Measurements from ENCODE around the gene SNU13. TPM values are rescaled to one million over a fixed set of nuclear protein-coding genes. Genes with fewer than 3 reads are reported as not detected.

Gene SNU13
- total RNA-seq, 2 donors from 2014 or later = 150 to 161 TPM

DNA sequence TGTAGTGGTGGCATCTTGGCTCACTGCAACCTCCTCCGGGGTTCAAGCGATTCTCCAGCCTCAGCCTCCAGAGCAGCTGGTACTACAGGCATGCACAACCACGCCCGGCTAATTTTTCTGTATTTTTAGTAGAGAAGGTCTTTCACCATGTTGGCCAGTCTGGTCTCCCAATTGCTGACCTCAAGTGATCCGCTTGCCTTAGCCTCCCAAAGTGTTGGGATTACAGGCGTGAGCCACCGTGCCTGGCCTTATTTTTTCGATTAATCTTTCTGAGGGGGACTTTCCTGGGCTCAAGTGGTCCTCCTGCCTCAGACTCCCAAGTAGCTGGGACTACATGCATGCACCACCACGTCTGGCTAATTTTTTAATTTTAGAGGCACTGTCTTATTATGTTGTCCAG is 5.6 kb downstream of the SNU13 start:
- no peaks in the 10 kb centered on the region for H3K9me3 ChIP-seq
- intact Hi-C loops (cut with DNase I) = no loop called here
- H3K4me1 ChIP-seq (replicated peaks) = no peaks in the 10 kb centered on the region
- WGBS = 88% methylated on average over 9 of the region's 9 CpGs
- H3K36me3 ChIP-seq = no peaks in the 10 kb centered on the region
- peak overlapping the region; percentile 89 to 92 for H3K27ac ChIP-seq
- TF ChIP-seq POLR2A (IDR thresholded peaks at IDR 0.05) (no peak), POLR2AphosphoS5 (IDR thresholded peaks at IDR 0.05) (no peak), CTCF (IDR thresholded peaks at IDR 0.05) (no peak)
- DNase-seq (ENCODE audit: low spot score) = no peak
- H3K4me3 ChIP-seq = no peak overlapping the region
- H3K27me3 ChIP-seq (replicated peaks; ENCODE audit: insufficient read depth) = no peaks in the 10 kb centered on the region

GRCh38 chr22:41682033-41682807 is 6.4 kb downstream of the SNU13 start:
- peak overlapping the region; percentile 47 to 48 for H3K4me3 ChIP-seq
- no peaks in the 10 kb centered on the region for H3K9me3 ChIP-seq
- peak overlapping the region; percentile 89 to 92 for H3K27ac ChIP-seq
- peak; percentile 72 for DNase-seq (ENCODE audit: low spot score)
- no peaks in the 10 kb centered on the region for H3K4me1 ChIP-seq (replicated peaks)
- no peaks in the 10 kb centered on the region for H3K27me3 ChIP-seq (replicated peaks; ENCODE audit: insufficient read depth)
- TF ChIP-seq POLR2AphosphoS5 (IDR thresholded peaks at IDR 0.05) (peak; percentile 97), POLR2A (IDR thresholded peaks at IDR 0.05) (peak; percentile 73), CTCF (IDR thresholded peaks at IDR 0.05) (no peak)
- WGBS = 59% methylated on average over 50 of the region's 50 CpGs
- intact Hi-C loops (cut with DNase I) = no loop called here
- H3K36me3 ChIP-seq = no peaks in the 10 kb centered on the region

DNA sequence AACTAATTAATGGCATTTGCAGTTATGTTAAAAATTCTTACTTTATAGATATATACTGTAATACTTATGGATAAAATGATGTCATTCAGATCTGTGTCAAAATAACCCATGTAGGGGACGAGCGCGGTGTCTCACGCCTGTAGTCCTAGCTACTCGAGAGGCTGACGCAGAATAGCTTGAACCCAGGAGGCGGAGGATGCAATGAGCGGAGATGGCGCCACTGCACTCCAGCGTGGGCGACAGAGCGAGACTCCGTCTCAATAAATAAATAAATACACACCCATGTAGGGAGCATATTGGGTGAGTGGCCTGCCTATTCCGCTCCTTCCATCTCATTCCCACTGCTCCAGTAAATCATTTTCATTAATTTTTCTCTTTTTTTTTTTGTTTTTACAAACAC is 7.1 kb downstream of the SNU13 start:
- no peaks in the 10 kb centered on the region for H3K27me3 ChIP-seq (replicated peaks; ENCODE audit: insufficient read depth)
- H3K36me3 ChIP-seq = no peaks in the 10 kb centered on the region
- H3K9me3 ChIP-seq = no peaks in the 10 kb centered on the region
- DNase-seq (ENCODE audit: low spot score) = no peak
- H3K4me1 ChIP-seq (replicated peaks) = no peaks in the 10 kb centered on the region
- H3K4me3 ChIP-seq = peak overlapping the region; percentile 47 to 48
- TF ChIP-seq CTCF (IDR thresholded peaks at IDR 0.05) (no peak), POLR2AphosphoS5 (IDR thresholded peaks at IDR 0.05) (no peak), POLR2A (IDR thresholded peaks at IDR 0.05) (no peak)
- intact Hi-C loops (cut with DNase I) = no loop called here
- H3K27ac ChIP-seq = peak overlapping the region; percentile 89 to 92
- 52% methylated on average over 14 of the region's 14 CpGs for WGBS

DNA sequence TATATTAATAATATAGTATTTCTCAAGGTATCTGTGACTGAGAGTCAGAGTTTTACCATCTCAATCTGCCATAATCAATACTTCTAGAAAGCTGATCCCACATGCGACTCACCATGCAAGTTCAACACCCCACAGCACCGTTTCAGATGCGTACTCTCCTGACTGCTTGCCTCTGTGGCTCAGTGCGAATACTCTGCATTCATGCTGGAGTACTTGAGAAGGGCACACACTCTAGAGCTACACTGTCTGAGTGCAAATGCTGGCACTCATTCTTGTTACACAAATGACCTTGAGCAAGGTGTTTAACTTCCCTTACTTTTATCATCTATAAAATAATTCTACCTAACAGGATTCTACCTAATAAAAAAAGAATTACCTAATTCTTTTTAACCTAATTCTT is 12.5 kb downstream of the SNU13 start:
- no peak for DNase-seq (ENCODE audit: low spot score)
- Histone ChIP-seq H3K4me3 (no peak overlapping the region), H3K36me3 (no peaks in the 10 kb centered on the region), H3K9me3 (no peaks in the 10 kb centered on the region), H3K27ac (no peak overlapping the region), H3K4me1 (replicated peaks) (no peaks in the 10 kb centered on the region), H3K27me3 (replicated peaks; ENCODE audit: insufficient read depth) (no peaks in the 10 kb centered on the region)
- WGBS = 92% methylated on average over 4 of the region's 4 CpGs
- intact Hi-C loops (cut with DNase I) = no loop called here
- no peak for TF ChIP-seq POLR2AphosphoS5 (IDR thresholded peaks at IDR 0.05)
- TF ChIP-seq POLR2A (IDR thresholded peaks at IDR 0.05) = no peak
- no peak for TF ChIP-seq CTCF (IDR thresholded peaks at IDR 0.05)

DNA sequence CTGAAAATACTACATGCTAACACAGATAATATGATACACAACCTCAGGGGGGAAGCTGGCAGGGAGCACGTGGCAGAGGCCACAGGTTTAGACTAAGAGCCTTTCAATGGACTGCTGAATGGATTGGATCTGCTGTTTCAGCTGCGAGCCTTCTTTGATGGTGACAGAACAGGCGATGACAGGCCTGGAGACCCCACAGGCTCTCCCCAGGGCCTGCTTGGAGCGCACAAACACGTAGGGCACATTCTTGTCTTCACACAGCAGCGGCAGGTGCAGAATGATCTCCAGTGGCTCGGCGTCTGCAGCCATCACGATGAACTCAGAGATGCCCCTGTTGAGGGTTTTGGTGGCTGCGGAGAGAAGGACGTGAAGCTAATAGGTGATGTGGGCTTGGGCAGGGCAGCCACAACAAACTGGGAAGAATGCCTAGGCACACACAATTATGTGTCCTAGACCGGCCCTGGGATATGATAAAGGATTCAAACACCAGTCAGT is 13.8 kb downstream of the SNU13 start:
- intact Hi-C loops (cut with DNase I) = no loop called here
- Histone ChIP-seq H3K4me3 (no peak overlapping the region), H3K27me3 (replicated peaks; ENCODE audit: insufficient read depth) (no peaks in the 10 kb centered on the region), H3K4me1 (replicated peaks) (no peaks in the 10 kb centered on the region), H3K27ac (no peak overlapping the region), H3K9me3 (no peaks in the 10 kb centered on the region), H3K36me3 (no peaks in the 10 kb centered on the region)
- DNase-seq (ENCODE audit: low spot score) = no peak
- 76% methylated on average over 12 of the region's 12 CpGs for WGBS
- TF ChIP-seq CTCF (IDR thresholded peaks at IDR 0.05) (no peak), POLR2AphosphoS5 (IDR thresholded peaks at IDR 0.05) (no peak), POLR2A (IDR thresholded peaks at IDR 0.05) (no peak)

All from prostate gland (tissue), 2 donors.